H9 (cell line): ENCODE data around the gene OMG. TPM values are rescaled to one million over a fixed set of nuclear protein-coding genes. Genes with fewer than 3 reads are reported as not detected.
A peak's percentile ranks its signal among the peaks of the same experiment; 100 is the strongest.

ENCODE experiments used
- DNase-seq: peaks from one replicate; pipeline ENCODE4 v3.0.0-alpha.2; 2017
- H2AFZ ChIP-seq: one replicate; pipeline ENCODE4 v1.6.1; 2013; ENCODE audit warnings: mild to moderate bottlenecking, low read length, control low read depth, moderate library complexity
- H2AK5ac ChIP-seq: 2 replicates; pipeline ENCODE4 v1.6.1; 2013; ENCODE audit warnings: low read length, control low read depth, mixed read lengths; ENCODE audit not compliant: insufficient read length
- H2BK120ac ChIP-seq: one replicate; pipeline ENCODE4 v1.6.1; 2013; ENCODE audit warnings: low read depth, mild to moderate bottlenecking, low read length, control low read depth, inconsistent platforms; ENCODE audit not compliant: poor library complexity, severe bottlenecking
- H2BK12ac ChIP-seq: 2 replicates; pipeline ENCODE4 v1.6.1; 2013; ENCODE audit warnings: low read length, control low read depth, mixed read lengths, low read depth; ENCODE audit not compliant: insufficient read length
- H2BK15ac ChIP-seq: 2 replicates; pipeline ENCODE4 v1.6.1; 2013; ENCODE audit warnings: low read depth, low read length, control low read depth
- H2BK20ac ChIP-seq: one replicate; pipeline ENCODE4 v1.6.1; 2013; ENCODE audit warnings: low read depth, mild to moderate bottlenecking, low read length, control low read depth, inconsistent platforms; ENCODE audit not compliant: poor library complexity, severe bottlenecking
- H2BK5ac ChIP-seq: 2 replicates; pipeline ENCODE4 v1.6.1; 2013; ENCODE audit warnings: low read length, control low read depth, mixed read lengths; ENCODE audit not compliant: insufficient read length
- H3K14ac ChIP-seq: 2 replicates; pipeline ENCODE4 v1.6.1; 2013; ENCODE audit warnings: low read length, control low read depth; ENCODE audit not compliant: insufficient read depth
- H3K18ac ChIP-seq: 2 replicates; pipeline ENCODE4 v1.6.1; 2013; ENCODE audit warnings: low read depth, mild to moderate bottlenecking, mixed read lengths, low read length, control low read depth; ENCODE audit not compliant: insufficient read length
- H3K23ac ChIP-seq: 2 replicates; pipeline ENCODE4 v1.6.1; 2013; ENCODE audit warnings: low read length, control low read depth, mixed read lengths, low read depth; ENCODE audit not compliant: insufficient read length
- H3K23me2 ChIP-seq: 2 replicates; pipeline ENCODE4 v1.6.1; 2013; ENCODE audit warnings: low read depth, mild to moderate bottlenecking, mixed read lengths, low read length, control low read depth; ENCODE audit not compliant: insufficient read length, poor library complexity, severe bottlenecking
- H3K27ac ChIP-seq: 2 replicates; pipeline ENCODE4 v1.5.1; 2013; ENCODE audit warnings: low read length, control low read depth, mixed read lengths, low read depth; ENCODE audit not compliant: insufficient read length
- H3K27me3 ChIP-seq: 2 replicates; pipeline ENCODE4 v1.6.1; 2013; ENCODE audit warnings: low read length, control low read depth, inconsistent platforms; ENCODE audit not compliant: insufficient read depth
- H3K4ac ChIP-seq: 2 replicates; pipeline ENCODE4 v1.6.1; 2013; ENCODE audit warnings: low read depth, mild to moderate bottlenecking, control low read depth, inconsistent platforms, low read length, moderate library complexity
- H3K4me1 ChIP-seq: 2 replicates; pipeline ENCODE4 v1.6.1; 2013; ENCODE audit warnings: low read length, control low read depth, inconsistent platforms; ENCODE audit not compliant: insufficient read depth
- H3K4me2 ChIP-seq: 2 replicates; pipeline ENCODE4 v1.6.1; 2013; ENCODE audit warnings: low read length, control low read depth, mixed read lengths; ENCODE audit not compliant: insufficient read length, insufficient read depth
- H3K56ac ChIP-seq: 2 replicates; pipeline ENCODE4 v1.6.1; 2013; ENCODE audit warnings: low read depth, mild to moderate bottlenecking, mixed read lengths, low read length, control low read depth; ENCODE audit not compliant: insufficient read length
- H3K79me1 ChIP-seq: 2 replicates; pipeline ENCODE4 v1.6.1; 2013; ENCODE audit warnings: low read depth, mild to moderate bottlenecking, moderate library complexity, low read length, control low read depth, inconsistent platforms; ENCODE audit not compliant: insufficient read depth, poor library complexity, severe bottlenecking
- H3K79me2 ChIP-seq: 2 replicates; pipeline ENCODE4 v1.6.1; 2013; ENCODE audit warnings: low read length, control low read depth, inconsistent platforms; ENCODE audit not compliant: insufficient read depth
- H3K9ac ChIP-seq: 2 replicates; pipeline ENCODE4 v1.6.1; 2013; ENCODE audit warnings: low read length, control low read depth, mixed read lengths; ENCODE audit not compliant: insufficient read length; ENCODE audit errors: extremely low read depth
- H3K9me3 ChIP-seq: one replicate; pipeline ENCODE4 v1.6.1; 2013; ENCODE audit warnings: low read depth, low read length, inconsistent platforms; ENCODE audit not compliant: control insufficient read depth
- H3T11ph ChIP-seq: one replicate; pipeline ENCODE4 v1.6.1; 2013; ENCODE audit warnings: mild to moderate bottlenecking, low read length, control low read depth, inconsistent platforms
- H4K20me1 ChIP-seq: one replicate; pipeline ENCODE4 v1.6.1; 2013; ENCODE audit not compliant: control insufficient read depth, insufficient read length, insufficient read depth
- H4K5ac ChIP-seq: 2 replicates; pipeline ENCODE4 v1.6.1; 2013; ENCODE audit warnings: low read depth, mild to moderate bottlenecking, mixed read lengths, low read length, control low read depth; ENCODE audit not compliant: insufficient read length
- H4K8ac ChIP-seq: replicated peaks from 2 replicates; pipeline ENCODE4 v1.6.1; 2013; ENCODE audit warnings: low read length, control low read depth, mixed read lengths, low read depth; ENCODE audit not compliant: insufficient read length
- H4K91ac ChIP-seq: 2 replicates; pipeline ENCODE4 v1.6.1; 2013; ENCODE audit warnings: low read depth, mild to moderate bottlenecking, moderate library complexity, mixed read lengths, low read length, control low read depth; ENCODE audit not compliant: insufficient read length
- H3K27ac Mint-ChIP-seq, 3 experiments: 2 replicates in 2 of 3; 3 replicates in 1 of 3; pipeline ENCODE4 v1.8.0; 2020 to 2021; ENCODE audit warnings: mixed read lengths in 3 of 3, mild to moderate bottlenecking in 1 of 3, moderate library complexity in 1 of 3
- H3K27me3 Mint-ChIP-seq: 2 replicates; pipeline ENCODE4 v1.8.0; 2021; ENCODE audit warnings: low read depth, mild to moderate bottlenecking, moderate library complexity, mixed read lengths
- H3K36me3 Mint-ChIP-seq, 3 experiments: 2 replicates in 2 of 3; 3 replicates in 1 of 3; pipeline ENCODE4 v1.8.0; 2020 to 2021; ENCODE audit warnings: low read depth in 3 of 3, mixed read lengths in 3 of 3; ENCODE audit not compliant: insufficient read depth in 1 of 3
- H3K4me1 Mint-ChIP-seq, 2 experiments: 2 replicates each; pipeline ENCODE4 v1.8.0; 2020; ENCODE audit warnings: mixed read lengths in 2 of 2
- H3K4me3 Mint-ChIP-seq, 2 experiments: 2 replicates in 1 of 2; 3 replicates in 1 of 2; pipeline ENCODE4 v1.8.0; 2020 to 2021; ENCODE audit warnings: mild to moderate bottlenecking in 2 of 2, mixed read lengths in 2 of 2, moderate library complexity in 1 of 2
- H3K9me3 Mint-ChIP-seq, 2 experiments: 2 replicates in 1 of 2; 3 replicates in 1 of 2; pipeline ENCODE4 v1.8.0; 2020; ENCODE audit warnings: mild to moderate bottlenecking in 2 of 2, mixed read lengths in 2 of 2, moderate library complexity in 1 of 2
- WGBS: extraction: QIAGEN DNeasy Blood & Tissue Kit; methylation state at CpG from one replicate; pipeline ENCODE4 v1.1.7; 2013; ENCODE audit warnings: missing lambda C conversion rate, low lambda C conversion rate, mixed read lengths; ENCODE audit not compliant: insufficient read length; ENCODE audit errors: extremely low coverage; 5-methylcytosine and 5-hydroxymethylcytosine counted together
- total RNA-seq: library from RNA; stranded (reverse); gene quantifications from 2 replicates; pipeline ENCODE4 v1.2.1, GENCODE V29; 2021
- TF ChIP-seq, protein P1 (sequence below): fragments of 200-600 bp; sonication (generic); conservative IDR thresholded peaks from 3 replicates; pipeline ENCODE4 v1.8.0; 2021; ENCODE audit warnings: antibody characterized with exemption, mild to moderate bottlenecking

Gene OMG
- total RNA-seq, 1 experiment from 2014 or later: not detected

DNA sequence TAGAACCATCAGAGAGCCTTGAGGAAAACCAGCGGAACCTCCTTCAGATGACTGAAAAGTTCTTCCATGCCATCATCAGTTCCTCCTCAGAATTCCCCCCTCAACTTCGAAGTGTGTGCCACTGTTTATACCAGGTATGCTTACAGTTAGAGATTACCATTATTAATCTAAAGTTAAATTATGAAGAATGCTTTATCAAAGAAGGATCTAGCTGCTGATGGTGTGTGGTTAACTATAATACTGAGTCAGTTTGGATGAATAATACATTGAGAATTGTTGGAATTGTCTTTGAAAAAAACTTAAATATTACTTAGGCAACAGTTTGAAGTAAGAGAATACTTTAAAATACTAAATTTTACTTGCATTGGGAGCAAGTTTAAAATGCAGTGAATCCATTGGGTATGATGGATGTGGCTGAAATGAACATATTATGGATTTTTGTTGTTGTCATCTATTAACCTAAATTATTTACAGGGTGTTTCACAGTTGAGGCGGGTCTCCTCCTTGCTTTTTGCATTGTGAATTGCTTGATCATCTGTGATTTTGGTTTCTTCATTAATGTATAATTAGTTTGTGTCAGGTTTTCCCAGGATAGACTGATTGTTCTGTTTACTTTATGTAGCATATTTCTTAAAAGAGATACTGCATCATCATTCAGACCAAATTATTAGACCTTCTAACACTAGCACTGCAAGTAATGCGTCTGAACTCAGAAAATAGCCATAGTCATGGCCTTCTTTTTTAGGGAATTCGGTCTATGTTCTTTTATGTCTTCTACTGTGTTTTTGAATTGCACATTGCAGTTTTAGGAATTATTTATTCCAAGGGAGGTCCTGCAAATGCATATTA, 47.8 kb downstream of the OMG start:
- Histone ChIP-seq H3K18ac (no peak overlapping the region), H3K9me3 (no peaks in the 10 kb centered on the region), H3K23me2 (no peaks in the 10 kb centered on the region), H3K79me1 (no peaks in the 10 kb centered on the region), H2BK20ac (no peak overlapping the region), H3K79me2 (no peaks in the 10 kb centered on the region), H3K23ac (no peak overlapping the region), H3K14ac (no peak overlapping the region), H3K9ac (no peak overlapping the region), H3K4me2 (no peak overlapping the region), H2BK120ac (no peak overlapping the region), H2BK12ac (no peak overlapping the region), H3K4me1 (peaks cover 4% of the 10 kb centered on the region; the same call in 1 of the 2 replicates), H4K20me1 (no peaks in the 10 kb centered on the region), H3K4ac (no peak overlapping the region), H3K27ac (no peak overlapping the region), H2AK5ac (no peak overlapping the region), H2BK5ac (no peak overlapping the region), H4K8ac (no peak overlapping the region), H2BK15ac (no peak overlapping the region), H4K5ac (no peak overlapping the region), H3T11ph (no peak overlapping the region), H4K91ac (no peak overlapping the region), H2AFZ (no peak overlapping the region), H3K56ac (no peak overlapping the region), H3K27me3 (no peaks in the 10 kb centered on the region)
- WGBS: no CpG with 5 or more reads among the region's 5 CpGs
- H3K36me3 Mint-ChIP-seq: peaks cover 0 to 26% (median 14%) of the 10 kb centered on the region in 3 experiments; a peak in 5 of 7 replicates
- no peaks in the 10 kb centered on the region for H3K9me3 Mint-ChIP-seq
- TF ChIP-seq, protein P1, sequence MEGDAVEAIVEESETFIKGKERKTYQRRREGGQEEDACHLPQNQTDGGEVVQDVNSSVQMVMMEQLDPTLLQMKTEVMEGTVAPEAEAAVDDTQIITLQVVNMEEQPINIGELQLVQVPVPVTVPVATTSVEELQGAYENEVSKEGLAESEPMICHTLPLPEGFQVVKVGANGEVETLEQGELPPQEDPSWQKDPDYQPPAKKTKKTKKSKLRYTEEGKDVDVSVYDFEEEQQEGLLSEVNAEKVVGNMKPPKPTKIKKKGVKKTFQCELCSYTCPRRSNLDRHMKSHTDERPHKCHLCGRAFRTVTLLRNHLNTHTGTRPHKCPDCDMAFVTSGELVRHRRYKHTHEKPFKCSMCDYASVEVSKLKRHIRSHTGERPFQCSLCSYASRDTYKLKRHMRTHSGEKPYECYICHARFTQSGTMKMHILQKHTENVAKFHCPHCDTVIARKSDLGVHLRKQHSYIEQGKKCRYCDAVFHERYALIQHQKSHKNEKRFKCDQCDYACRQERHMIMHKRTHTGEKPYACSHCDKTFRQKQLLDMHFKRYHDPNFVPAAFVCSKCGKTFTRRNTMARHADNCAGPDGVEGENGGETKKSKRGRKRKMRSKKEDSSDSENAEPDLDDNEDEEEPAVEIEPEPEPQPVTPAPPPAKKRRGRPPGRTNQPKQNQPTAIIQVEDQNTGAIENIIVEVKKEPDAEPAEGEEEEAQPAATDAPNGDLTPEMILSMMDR: no peak
- peaks cover 14% of the 10 kb centered on the region in 2 experiments for H3K4me1 Mint-ChIP-seq
- H3K4me3 Mint-ChIP-seq: no peak overlapping the region
- H3K27me3 Mint-ChIP-seq: no peaks in the 10 kb centered on the region
- peak overlapping the region; percentile 66 to 90 (median 68); a peak in 5 of 7 replicates for H3K27ac Mint-ChIP-seq
- no peak for DNase-seq

Other genes with a start within 250 kb of the OMG start
- 37.9 and 38.1 TPM in 2 replicates for gene NF1, start 202.3 kb downstream of the OMG start, total RNA-seq
- not detected in 2 replicates for gene EVI2B, start 16.8 kb upstream of the OMG start, total RNA-seq
- gene EVI2A, start 24.4 kb upstream of the OMG start, total RNA-seq: not detected in 2 replicates
- 25.7 and 26.1 TPM in 2 replicates for gene RAB11FIP4, start 94.4 kb upstream of the OMG start, total RNA-seq